OCI-LY3 (cell line): ENCODE results near the gene PSMD5.

Source experiments
- CTCF ChIP-seq: fragments of 200-600, 300-600 bp; sonication (generic); IDR thresholded peaks from 2 replicates; pipeline ENCODE4 v1.5.1; 2014; ENCODE audit warnings: antibody characterized with exemption, low read length, low read depth
- EZH2phosphoT487 ChIP-seq: fragments of 200-600 bp; shearing (Covaris generic); IDR thresholded peaks from 2 replicates; pipeline ENCODE4 v1.6.1; 2018; ENCODE audit warnings: antibody characterized with exemption, mixed run types, low read depth

- no peak for TF ChIP-seq CTCF
- no peak for TF ChIP-seq EZH2phosphoT487
These were observed 23.1 kb upstream of the PSMD5 start for GRCh38 chr9:120865809-120866208.
